OCI-LY1 (cell line): ENCODE measurements around the gene TOMM40.

Experiments used
- H2AFZ ChIP-seq: fragments of 200-600 bp; sonication (generic), shearing (Covaris generic); 2 replicates; pipeline ENCODE4 v1.6.0; 2014; ENCODE audit warnings: antibody characterized with exemption, mild to moderate bottlenecking, low read length
- H3F3A ChIP-seq: fragments of 200-600 bp; sonication (generic), shearing (Covaris generic); 2 replicates; pipeline ENCODE4 v1.6.0; 2014; ENCODE audit warnings: mild to moderate bottlenecking, antibody characterized with exemption, low read length, moderate library complexity; ENCODE audit not compliant: insufficient read depth
- H3K27ac ChIP-seq: fragments of 200-600 bp; sonication (generic); 2 replicates; pipeline ENCODE4 v1.5.1; 2014; ENCODE audit warnings: low read length, mixed run types, mild to moderate bottlenecking, low read depth; ENCODE audit not compliant: poor library complexity, severe bottlenecking
- H3K27me3 ChIP-seq: fragments of 200-600 bp; sonication (generic); 2 replicates; pipeline ENCODE4 v1.6.0; 2014; ENCODE audit warnings: antibody characterized with exemption, mild to moderate bottlenecking, low read length, moderate library complexity; ENCODE audit not compliant: insufficient read depth
- H3K36me3 ChIP-seq: fragments of 200-600 bp; sonication (generic); 2 replicates; pipeline ENCODE4 v1.6.1; 2014; ENCODE audit warnings: mild to moderate bottlenecking, antibody characterized with exemption, low read length, moderate library complexity, mixed read lengths; ENCODE audit not compliant: insufficient read depth
- H3K4me1 ChIP-seq: fragments of 200-600 bp; sonication (generic); 2 replicates; pipeline ENCODE4 v1.5.1; 2014; ENCODE audit warnings: mild to moderate bottlenecking, low read length, moderate library complexity; ENCODE audit not compliant: insufficient read depth, severe bottlenecking
- H3K4me2 ChIP-seq: fragments of 200-600 bp; sonication (generic), shearing (Covaris generic); 2 replicates; pipeline ENCODE4 v1.6.1; 2014; ENCODE audit warnings: low read length
- H3K4me3 ChIP-seq: fragments of 200-600 bp; sonication (generic); 2 replicates; pipeline ENCODE4 v1.5.1; 2014; ENCODE audit warnings: low read length, low read depth, mild to moderate bottlenecking, mixed read lengths; ENCODE audit not compliant: poor library complexity, severe bottlenecking
- H3K79me2 ChIP-seq: fragments of 200-600 bp; shearing (Covaris generic); 2 replicates; pipeline ENCODE4 v1.6.1; 2016; ENCODE audit warnings: mixed run types, low read length, mixed read lengths; ENCODE audit not compliant: insufficient read depth
- H3K9ac ChIP-seq: fragments of 200-600 bp; sonication (generic), shearing (Covaris generic); 2 replicates; pipeline ENCODE4 v1.6.1; 2014; ENCODE audit warnings: mild to moderate bottlenecking, low read length, mixed read lengths
- H3K9me2 ChIP-seq: fragments of 200-600 bp; sonication (generic), shearing (Covaris generic); 2 replicates; pipeline ENCODE4 v1.6.1; 2014; ENCODE audit warnings: low read depth, mild to moderate bottlenecking, low read length, mixed read lengths
- H3K9me3 ChIP-seq: fragments of 200-600 bp; shearing (Covaris generic); 2 replicates; pipeline ENCODE4 v1.6.1; 2014; ENCODE audit warnings: low read length, mixed read lengths
- H4K20me1 ChIP-seq: fragments of 200-600 bp; sonication (generic), shearing (Covaris generic); 2 replicates; pipeline ENCODE4 v1.6.0; 2016; ENCODE audit warnings: mild to moderate bottlenecking, low read length; ENCODE audit not compliant: insufficient read depth
- EZH2 ChIP-seq: fragments of 200-600 bp; sonication (generic), shearing (Covaris generic); IDR thresholded peaks from 2 replicates; pipeline ENCODE4 v1.8.0; 2017; ENCODE audit warnings: borderline replicate concordance, mixed run types, mild to moderate bottlenecking, antibody characterized with exemption, low read length, moderate library complexity, mixed read lengths
- TF ChIP-seq, protein P1 (sequence below): fragments of 200-600 bp; sonication (generic), shearing (Covaris generic); IDR thresholded peaks from 2 replicates; pipeline ENCODE4 v1.5.1; 2017; ENCODE audit warnings: mild to moderate bottlenecking, antibody characterized with exemption, low read length, moderate library complexity, mixed read lengths

The TOMM40 gene

DNA sequence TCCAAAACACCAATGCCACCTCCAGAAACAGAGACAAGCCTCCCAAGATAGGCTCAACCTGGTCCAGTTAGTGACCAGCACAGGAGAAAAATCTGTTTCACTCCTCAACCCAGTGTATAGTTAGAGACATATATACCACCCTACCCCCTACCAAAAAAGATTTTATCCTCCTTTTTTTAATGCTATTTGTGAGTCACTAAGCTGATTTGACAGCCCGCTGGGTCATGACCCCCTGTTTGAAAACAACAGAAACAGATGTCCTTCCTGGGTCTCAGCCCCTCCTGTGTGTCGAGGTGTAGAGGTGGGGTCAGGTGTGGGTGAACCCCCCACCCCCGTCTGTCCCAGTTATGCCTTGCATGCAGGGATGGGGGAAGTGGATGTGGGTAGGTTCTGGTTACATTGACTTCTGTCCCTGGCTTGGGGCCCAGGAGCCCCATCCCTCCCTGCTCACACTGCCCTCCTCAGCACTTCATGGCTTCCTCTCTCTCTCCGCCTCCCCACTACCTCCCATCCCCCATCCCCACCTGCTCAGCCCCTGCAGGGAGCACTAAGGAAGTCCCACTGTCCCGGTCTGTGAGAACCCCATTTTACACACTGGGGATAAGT, 14.0 kb upstream of the TOMM40 start:
- H3F3A ChIP-seq = no peaks in the 10 kb centered on the region
- no peaks in the 10 kb centered on the region for H3K9me2 ChIP-seq
- H3K9ac ChIP-seq = no peak overlapping the region
- H3K27me3 ChIP-seq = peaks cover 9% of the 10 kb centered on the region; the same call in 1 of the 2 replicates
- H3K27ac ChIP-seq = no peak overlapping the region
- no peak overlapping the region for H3K4me2 ChIP-seq
- H3K4me1 ChIP-seq = no peaks in the 10 kb centered on the region
- H3K4me3 ChIP-seq = no peak overlapping the region
- H3K9me3 ChIP-seq = no peaks in the 10 kb centered on the region
- TF ChIP-seq EZH2 = no peak
- TF ChIP-seq, protein P1, sequence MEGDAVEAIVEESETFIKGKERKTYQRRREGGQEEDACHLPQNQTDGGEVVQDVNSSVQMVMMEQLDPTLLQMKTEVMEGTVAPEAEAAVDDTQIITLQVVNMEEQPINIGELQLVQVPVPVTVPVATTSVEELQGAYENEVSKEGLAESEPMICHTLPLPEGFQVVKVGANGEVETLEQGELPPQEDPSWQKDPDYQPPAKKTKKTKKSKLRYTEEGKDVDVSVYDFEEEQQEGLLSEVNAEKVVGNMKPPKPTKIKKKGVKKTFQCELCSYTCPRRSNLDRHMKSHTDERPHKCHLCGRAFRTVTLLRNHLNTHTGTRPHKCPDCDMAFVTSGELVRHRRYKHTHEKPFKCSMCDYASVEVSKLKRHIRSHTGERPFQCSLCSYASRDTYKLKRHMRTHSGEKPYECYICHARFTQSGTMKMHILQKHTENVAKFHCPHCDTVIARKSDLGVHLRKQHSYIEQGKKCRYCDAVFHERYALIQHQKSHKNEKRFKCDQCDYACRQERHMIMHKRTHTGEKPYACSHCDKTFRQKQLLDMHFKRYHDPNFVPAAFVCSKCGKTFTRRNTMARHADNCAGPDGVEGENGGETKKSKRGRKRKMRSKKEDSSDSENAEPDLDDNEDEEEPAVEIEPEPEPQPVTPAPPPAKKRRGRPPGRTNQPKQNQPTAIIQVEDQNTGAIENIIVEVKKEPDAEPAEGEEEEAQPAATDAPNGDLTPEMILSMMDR = no peak
- no peaks in the 10 kb centered on the region for H4K20me1 ChIP-seq
- H3K79me2 ChIP-seq = no peaks in the 10 kb centered on the region
- no peaks in the 10 kb centered on the region for H3K36me3 ChIP-seq
- H2AFZ ChIP-seq = no peak overlapping the region

DNA sequence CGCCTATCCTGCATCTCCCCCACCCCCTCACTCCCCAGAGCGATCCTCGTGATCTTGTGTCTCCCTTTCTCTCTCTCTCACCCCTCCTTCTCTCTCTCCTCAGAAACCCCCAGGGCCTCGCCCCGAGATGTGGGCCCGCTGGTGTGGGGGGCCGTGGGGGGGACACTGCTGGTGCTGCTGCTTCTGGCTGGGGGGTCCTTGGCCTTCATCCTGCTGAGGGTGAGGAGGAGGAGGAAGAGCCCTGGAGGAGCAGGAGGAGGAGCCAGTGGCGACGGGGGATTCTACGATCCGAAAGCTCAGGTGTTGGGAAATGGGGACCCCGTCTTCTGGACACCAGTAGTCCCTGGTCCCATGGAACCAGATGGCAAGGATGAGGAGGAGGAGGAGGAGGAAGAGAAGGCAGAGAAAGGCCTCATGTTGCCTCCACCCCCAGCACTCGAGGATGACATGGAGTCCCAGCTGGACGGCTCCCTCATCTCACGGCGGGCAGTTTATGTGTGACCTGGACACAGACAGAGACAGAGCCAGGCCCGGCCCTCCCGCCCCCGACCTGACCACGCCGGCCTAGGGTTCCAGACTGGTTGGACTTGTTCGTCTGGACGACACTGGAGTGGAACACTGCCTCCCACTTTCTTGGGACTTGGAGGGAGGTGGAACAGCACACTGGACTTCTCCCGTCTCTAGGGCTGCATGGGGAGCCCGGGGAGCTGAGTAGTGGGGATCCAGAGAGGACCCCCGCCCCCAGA, 12.8 kb upstream of the TOMM40 start:
- H3K9me2 ChIP-seq = no peaks in the 10 kb centered on the region
- H3K4me2 ChIP-seq = no peak overlapping the region
- no peaks in the 10 kb centered on the region for H3K9me3 ChIP-seq
- H3K27me3 ChIP-seq = peaks cover 12% of the 10 kb centered on the region; the same call in 1 of the 2 replicates
- H3K36me3 ChIP-seq = no peaks in the 10 kb centered on the region
- TF ChIP-seq, protein P1 = no peak
- no peak for TF ChIP-seq EZH2
- H3K27ac ChIP-seq = no peak overlapping the region
- H3F3A ChIP-seq = no peaks in the 10 kb centered on the region
- H3K4me1 ChIP-seq = no peaks in the 10 kb centered on the region
- no peak overlapping the region for H3K4me3 ChIP-seq
- H3K79me2 ChIP-seq = no peaks in the 10 kb centered on the region
- no peaks in the 10 kb centered on the region for H4K20me1 ChIP-seq
- H2AFZ ChIP-seq = no peak overlapping the region
- no peak overlapping the region for H3K9ac ChIP-seq

DNA sequence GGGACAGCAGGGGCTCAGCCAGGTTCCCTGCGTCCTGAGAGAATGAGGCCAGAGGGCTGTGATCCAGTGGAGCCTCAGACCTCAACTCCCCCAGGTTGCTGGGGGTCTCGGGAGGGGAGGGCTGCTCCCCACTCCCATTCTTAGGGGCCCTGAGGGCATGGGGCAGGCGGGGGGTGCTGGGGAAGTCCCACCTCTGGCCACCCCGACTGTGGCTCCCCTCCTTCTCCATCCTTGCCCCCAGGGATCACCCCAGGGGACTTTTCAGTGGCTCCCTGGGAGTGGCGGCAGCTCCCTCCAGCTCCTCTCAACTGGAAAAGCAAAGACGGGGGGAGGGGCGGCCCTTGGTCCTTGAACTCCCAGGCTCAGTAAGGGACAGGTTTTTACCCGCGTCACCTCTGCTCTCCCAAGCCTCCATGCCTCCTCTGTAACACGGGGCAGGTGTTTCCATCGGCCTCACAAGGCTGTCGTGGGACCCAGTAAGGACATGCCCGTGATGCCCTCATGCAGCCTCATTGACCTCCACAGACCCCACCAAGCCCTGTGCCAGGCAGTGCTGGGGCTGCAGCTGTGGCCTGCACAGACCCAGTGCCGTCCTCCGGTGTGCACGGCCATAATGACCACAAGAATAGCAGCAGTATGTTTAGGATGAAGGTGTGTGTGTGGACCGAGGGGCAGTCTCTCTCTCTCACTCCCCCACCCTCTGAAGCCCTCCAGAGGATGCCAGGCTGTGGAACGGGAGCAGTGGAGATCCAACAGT, 11.6 kb upstream of the TOMM40 start:
- H3K4me1 ChIP-seq = no peaks in the 10 kb centered on the region
- H3F3A ChIP-seq = no peaks in the 10 kb centered on the region
- H2AFZ ChIP-seq = no peak overlapping the region
- no peak overlapping the region for H3K27ac ChIP-seq
- H3K4me2 ChIP-seq = no peak overlapping the region
- no peaks in the 10 kb centered on the region for H3K36me3 ChIP-seq
- H4K20me1 ChIP-seq = no peaks in the 10 kb centered on the region
- TF ChIP-seq, protein P1 = no peak
- no peak for TF ChIP-seq EZH2
- no peaks in the 10 kb centered on the region for H3K9me2 ChIP-seq
- no peak overlapping the region for H3K4me3 ChIP-seq
- H3K9me3 ChIP-seq = no peaks in the 10 kb centered on the region
- no peaks in the 10 kb centered on the region for H3K79me2 ChIP-seq
- no peak overlapping the region for H3K9ac ChIP-seq
- H3K27me3 ChIP-seq = peaks cover 12% of the 10 kb centered on the region; the same call in 1 of the 2 replicates
